ENCODE results near the gene SAYSD1.

Gene SAYSD1

GRCh38 chr6:39093149-39093708 lies 21.8 kb downstream of the SAYSD1 start:
- no peak for TF ChIP-seq CTCF (IDR thresholded peaks at IDR 0.05; ENCODE audit: low read depth, low read length, missing control alignments)
- no peak overlapping the region for H3K4me3 ChIP-seq (ENCODE audit: low read depth, low read length)
- no peaks in the 10 kb centered on the region for H3K36me3 ChIP-seq (replicated peaks)
- no peak for DNase-seq
- peaks cover 3% of the 10 kb centered on the region for H3K27me3 ChIP-seq (replicated peaks)
- H3K27ac ChIP-seq, result no peak overlapping the region
- in situ Hi-C loops (cut with HindIII; ENCODE audit: low pct_ligation_motif_present, low sequenced_read_pairs), result no loop called here

GRCh38 chr6:39092124-39092523 lies 22.9 kb downstream of the SAYSD1 start:
- Histone ChIP-seq H3K27ac (no peak overlapping the region), H3K27me3 (replicated peaks) (peaks cover 6% of the 10 kb centered on the region), H3K36me3 (replicated peaks) (no peaks in the 10 kb centered on the region), H3K4me3 (ENCODE audit: low read depth, low read length) (no peak overlapping the region)
- TF ChIP-seq CTCF (IDR thresholded peaks at IDR 0.05; ENCODE audit: low read depth, low read length, missing control alignments), result peak; percentile 9
- in situ Hi-C loops (cut with HindIII; ENCODE audit: low pct_ligation_motif_present, low sequenced_read_pairs), result no loop called here
- DNase-seq, result no peak

- Histone ChIP-seq H3K27ac (no peak overlapping the region), H3K27me3 (replicated peaks) (peaks cover 6% of the 10 kb centered on the region), H3K4me3 (ENCODE audit: low read depth, low read length) (no peak overlapping the region), H3K36me3 (replicated peaks) (no peaks in the 10 kb centered on the region)
- in situ Hi-C loops (cut with HindIII; ENCODE audit: low pct_ligation_motif_present, low sequenced_read_pairs), result no loop called here
- no peak for DNase-seq
- no peak for TF ChIP-seq CTCF (IDR thresholded peaks at IDR 0.05; ENCODE audit: low read depth, low read length, missing control alignments)
These were observed 23.8 kb downstream of the SAYSD1 start for GRCh38 chr6:39091220-39091619.

GRCh38 chr6:39090036-39090435 lies 24.9 kb downstream of the SAYSD1 start:
- H3K27ac ChIP-seq, result no peak overlapping the region
- TF ChIP-seq CTCF (IDR thresholded peaks at IDR 0.05; ENCODE audit: low read depth, low read length, missing control alignments), result no peak
- H3K36me3 ChIP-seq (replicated peaks), result no peaks in the 10 kb centered on the region
- no peak overlapping the region for H3K4me3 ChIP-seq (ENCODE audit: low read depth, low read length)
- in situ Hi-C loops (cut with HindIII; ENCODE audit: low pct_ligation_motif_present, low sequenced_read_pairs), result no loop called here
- H3K27me3 ChIP-seq (replicated peaks), result peaks cover 6% of the 10 kb centered on the region
- no peak for DNase-seq

GRCh38 chr6:39088331-39088730 lies 26.7 kb downstream of the SAYSD1 start:
- no peak overlapping the region for H3K4me3 ChIP-seq (ENCODE audit: low read depth, low read length)
- TF ChIP-seq CTCF (IDR thresholded peaks at IDR 0.05; ENCODE audit: low read depth, low read length, missing control alignments), result peak; percentile 68
- in situ Hi-C loops (cut with HindIII; ENCODE audit: low pct_ligation_motif_present, low sequenced_read_pairs), result no loop called here

GRCh38 chr6:39087197-39087596 lies 27.8 kb downstream of the SAYSD1 start:
- no peak for DNase-seq
- Histone ChIP-seq H3K27ac (no peak overlapping the region), H3K36me3 (replicated peaks) (no peaks in the 10 kb centered on the region), H3K4me3 (ENCODE audit: low read depth, low read length) (no peak overlapping the region), H3K27me3 (replicated peaks) (peaks cover 6% of the 10 kb centered on the region)
- TF ChIP-seq CTCF (IDR thresholded peaks at IDR 0.05; ENCODE audit: low read depth, low read length, missing control alignments), result no peak
- in situ Hi-C loops (cut with HindIII; ENCODE audit: low pct_ligation_motif_present, low sequenced_read_pairs), result no loop called here

More at GRCh38 chr6:39088331-39088730, 26.7 kb downstream of the SAYSD1 start:
- Histone ChIP-seq H3K36me3 (replicated peaks) (no peaks in the 10 kb centered on the region), H3K27me3 (replicated peaks) (peaks cover 6% of the 10 kb centered on the region), H3K27ac (no peak overlapping the region)
- DNase-seq, result peak; percentile 59

All from brain microvascular endothelial cell (primary cell).